ENCODE results near the gene PLEKHG7. TPM values are rescaled to one million over a fixed set of nuclear protein-coding genes. Genes with fewer than 3 reads are reported as not detected.

The PLEKHG7 gene
- total RNA-seq, 2 donors from 2014 or later: not detected

GRCh38 chr12:92759634-92760268, 57.0 kb downstream of the PLEKHG7 start:
- H3K4me1 Mint-ChIP-seq: no peaks in the 10 kb centered on the region
- Histone ChIP-seq H3K36me3 (ENCODE audit: control insufficient read depth, insufficient read depth, low read length) (no peaks in the 10 kb centered on the region), H3K27ac (ENCODE audit: low read depth, low read length) (no peak overlapping the region), H3K9ac (ENCODE audit: extremely low read depth, low read length, poor library complexity, severe bottlenecking) (no peak overlapping the region), H3K4me1 (ENCODE audit: control insufficient read depth, insufficient read depth, low read length) (peaks cover 5% of the 10 kb centered on the region), H3K9me3 (ENCODE audit: control insufficient read depth, low read length) (no peaks in the 10 kb centered on the region), H3K4me3 (ENCODE audit: low read length) (no peak overlapping the region), H3K27me3 (ENCODE audit: control insufficient read depth, insufficient read depth, low read length, poor library complexity, severe bottlenecking) (no peaks in the 10 kb centered on the region)
- H3K27ac Mint-ChIP-seq: no peak overlapping the region
- WGBS, 2 experiments (ENCODE audit: insufficient coverage in 1 of 2, insufficient read length in 1 of 2): 84 to 85% methylated on average over 3 of the region's 3 CpGs
- H3K9me3 Mint-ChIP-seq: no peaks in the 10 kb centered on the region
- H3K4me3 Mint-ChIP-seq: no peak overlapping the region
- peaks cover 2% of the 10 kb centered on the region for H3K27me3 Mint-ChIP-seq (ENCODE audit: insufficient read depth)
- DNase-seq: no peak
- TF ChIP-seq CTCF (conservative IDR thresholded peaks at IDR 0.05): no peak
- H3K36me3 Mint-ChIP-seq (ENCODE audit: low read depth): no peaks in the 10 kb centered on the region

- H3K9me3 ChIP-seq (ENCODE audit: control insufficient read depth, low read length): no peaks in the 10 kb centered on the region
Measured at GRCh38 chr12:92762773-92763172, 60.0 kb downstream of the PLEKHG7 start.

DNA sequence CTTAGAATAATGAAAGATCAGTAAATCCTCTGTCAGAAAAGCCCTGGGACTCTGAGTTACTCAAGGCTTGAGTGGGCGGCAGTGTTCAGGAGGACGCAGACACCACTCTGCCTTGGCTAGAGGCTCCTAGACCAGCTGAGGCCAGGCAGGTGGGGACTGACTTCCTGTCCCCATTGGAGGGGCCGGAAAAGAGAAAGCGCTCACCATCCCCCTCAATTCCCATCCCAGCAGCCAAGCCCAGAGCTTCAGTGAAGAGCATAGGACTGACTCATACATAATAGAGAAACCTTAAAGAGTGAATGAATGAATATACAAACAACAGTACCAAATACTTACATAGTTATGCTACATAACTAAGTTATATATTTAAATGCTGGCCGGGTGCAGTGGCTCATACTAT, 62.0 kb downstream of the PLEKHG7 start:
- peaks cover 10% of the 10 kb centered on the region for H3K4me1 Mint-ChIP-seq
- no peak for TF ChIP-seq CTCF (conservative IDR thresholded peaks at IDR 0.05)
- DNase-seq: no peak
- H3K27ac ChIP-seq (ENCODE audit: low read depth, low read length): no peak overlapping the region
- H3K9me3 ChIP-seq (ENCODE audit: control insufficient read depth, low read length): no peaks in the 10 kb centered on the region
- H3K27me3 ChIP-seq (ENCODE audit: control insufficient read depth, insufficient read depth, low read length, poor library complexity, severe bottlenecking): no peaks in the 10 kb centered on the region
- H3K9ac ChIP-seq (ENCODE audit: extremely low read depth, low read length, poor library complexity, severe bottlenecking): no peak overlapping the region
- H3K4me3 ChIP-seq (ENCODE audit: low read length): no peak overlapping the region
- H3K4me3 Mint-ChIP-seq: no peak overlapping the region
- no peaks in the 10 kb centered on the region for H3K9me3 Mint-ChIP-seq
- H3K36me3 Mint-ChIP-seq (ENCODE audit: low read depth): no peaks in the 10 kb centered on the region
- peaks cover 1% of the 10 kb centered on the region for H3K4me1 ChIP-seq (ENCODE audit: control insufficient read depth, insufficient read depth, low read length)
- WGBS, 2 experiments (ENCODE audit: insufficient coverage in 1 of 2, insufficient read length in 1 of 2): 98% methylated on average over 5 of the region's 5 CpGs; no CpG with 5 or more reads in 1 of the 2 experiments
- no peaks in the 10 kb centered on the region for H3K27me3 Mint-ChIP-seq (ENCODE audit: insufficient read depth)
- H3K27ac Mint-ChIP-seq: no peak overlapping the region
- peaks cover 2% of the 10 kb centered on the region for H3K36me3 ChIP-seq (ENCODE audit: control insufficient read depth, insufficient read depth, low read length)

More at GRCh38 chr12:92762773-92763172, 60.0 kb downstream of the PLEKHG7 start:
- H3K36me3 Mint-ChIP-seq (ENCODE audit: low read depth): no peaks in the 10 kb centered on the region
- no peak overlapping the region for H3K27ac ChIP-seq (ENCODE audit: low read depth, low read length)
- no peak overlapping the region for H3K4me3 ChIP-seq (ENCODE audit: low read length)
- no peak overlapping the region for H3K27ac Mint-ChIP-seq
- H3K27me3 ChIP-seq (ENCODE audit: control insufficient read depth, insufficient read depth, low read length, poor library complexity, severe bottlenecking): no peaks in the 10 kb centered on the region
- peaks cover 2% of the 10 kb centered on the region for H3K27me3 Mint-ChIP-seq (ENCODE audit: insufficient read depth)
- no peaks in the 10 kb centered on the region for H3K9me3 Mint-ChIP-seq
- TF ChIP-seq CTCF (conservative IDR thresholded peaks at IDR 0.05): no peak
- H3K4me3 Mint-ChIP-seq: no peak overlapping the region
- 95 to 100% methylated on average over 2 to 4 of the region's 5 CpGs for WGBS, 2 experiments (ENCODE audit: insufficient coverage in 1 of 2, insufficient read length in 1 of 2)
- H3K36me3 ChIP-seq (ENCODE audit: control insufficient read depth, insufficient read depth, low read length): no peaks in the 10 kb centered on the region
- H3K4me1 Mint-ChIP-seq: peaks cover 10% of the 10 kb centered on the region
- H3K4me1 ChIP-seq (ENCODE audit: control insufficient read depth, insufficient read depth, low read length): peaks cover 5% of the 10 kb centered on the region
- DNase-seq: no peak
- no peak overlapping the region for H3K9ac ChIP-seq (ENCODE audit: extremely low read depth, low read length, poor library complexity, severe bottlenecking)
